Right forelimb (tissue), 1 donor: ENCODE data around the gene MORF4L1.
A peak's percentile ranks its signal among the peaks of the same experiment; 100 is the strongest.
"Not testable (repeated sequence)": the region's sequence is repeated elsewhere in the genome, so short reads cannot be mapped to it uniquely, and the experiment has no call there.

Source experiments
- DNase-seq: peaks from one replicate; pipeline ENCODE4 v3.0.0-alpha.2; 2018

Gene MORF4L1

DNA sequence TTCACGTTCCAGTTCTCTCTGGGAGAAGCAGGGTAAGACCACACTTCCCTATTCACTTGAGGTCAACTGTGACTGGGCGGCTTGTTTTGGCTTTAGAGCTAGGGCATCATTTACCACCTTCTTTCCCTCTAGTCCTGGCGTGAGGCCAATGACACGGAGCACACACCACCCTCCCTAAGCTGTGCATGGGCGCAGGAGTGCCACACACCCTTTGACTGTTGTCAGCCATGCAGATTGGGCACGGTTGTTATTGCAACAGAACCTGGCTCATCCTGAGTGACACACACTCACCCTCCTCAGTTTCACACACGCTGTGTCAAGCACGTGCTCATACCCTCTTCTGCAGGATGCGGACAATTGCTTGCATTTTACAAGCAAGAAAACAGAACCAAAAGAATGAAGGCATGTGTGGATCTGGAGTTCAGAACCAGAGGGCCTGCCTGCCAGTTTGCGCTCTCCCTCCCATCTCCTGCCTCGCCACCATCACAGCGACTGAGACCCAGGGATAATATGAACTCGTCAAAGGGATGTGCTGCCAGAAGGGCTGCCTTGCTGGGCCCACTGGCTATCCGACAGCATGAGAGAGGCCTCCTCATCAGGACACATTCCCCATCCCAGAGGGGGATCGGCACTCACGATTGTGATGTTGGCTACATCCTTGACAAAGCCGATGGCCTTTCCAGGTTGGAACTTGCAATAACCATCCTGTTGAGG, 54.5 kb downstream of the MORF4L1 start:
- DNase-seq, result no peak

DNA sequence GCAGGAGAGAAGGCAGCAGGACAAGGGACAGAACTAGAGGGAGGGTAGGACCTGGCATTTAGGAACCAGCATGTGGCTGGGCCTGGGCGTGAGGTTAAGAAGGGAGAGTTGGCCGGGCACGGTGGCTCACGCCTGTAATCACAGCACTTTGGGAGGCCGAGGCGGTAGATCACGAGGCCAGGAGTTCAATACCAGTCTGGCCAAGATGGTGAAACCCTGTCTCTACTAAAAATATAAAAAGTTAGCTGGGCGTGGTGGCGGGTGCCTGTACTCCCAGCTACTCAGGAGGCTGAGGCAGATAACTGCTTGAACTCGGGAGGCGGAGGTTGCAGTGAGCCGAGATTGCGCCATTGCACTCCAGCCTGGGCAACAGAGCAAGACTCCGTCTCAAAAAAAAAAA, 55.5 kb downstream of the MORF4L1 start:
- not testable (repeated sequence) for DNase-seq

DNA sequence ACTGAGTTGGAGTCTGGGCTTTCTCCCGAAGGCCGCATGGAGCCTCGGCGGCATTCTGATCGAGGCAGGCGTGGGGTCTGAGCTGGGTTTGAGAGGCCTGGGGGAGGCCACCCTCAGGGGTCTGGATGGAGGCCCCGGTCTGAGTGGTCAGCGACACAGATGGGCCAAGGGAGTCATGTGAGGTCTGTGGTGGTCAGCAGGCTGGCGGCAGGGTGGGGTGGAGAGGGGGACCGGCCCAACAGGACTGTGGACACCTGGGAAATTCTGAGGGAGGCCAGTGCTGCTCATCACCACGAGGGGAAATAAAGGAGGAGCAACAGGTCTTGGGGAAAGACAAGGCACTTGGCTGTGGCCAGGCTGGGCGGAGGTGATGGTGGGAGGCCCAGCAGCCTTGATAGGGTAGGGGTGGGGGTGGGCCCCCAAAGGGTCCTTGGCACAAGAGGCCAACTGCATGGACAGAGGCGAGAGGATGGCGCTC, 56.0 kb downstream of the MORF4L1 start:
- no peak for DNase-seq

DNA sequence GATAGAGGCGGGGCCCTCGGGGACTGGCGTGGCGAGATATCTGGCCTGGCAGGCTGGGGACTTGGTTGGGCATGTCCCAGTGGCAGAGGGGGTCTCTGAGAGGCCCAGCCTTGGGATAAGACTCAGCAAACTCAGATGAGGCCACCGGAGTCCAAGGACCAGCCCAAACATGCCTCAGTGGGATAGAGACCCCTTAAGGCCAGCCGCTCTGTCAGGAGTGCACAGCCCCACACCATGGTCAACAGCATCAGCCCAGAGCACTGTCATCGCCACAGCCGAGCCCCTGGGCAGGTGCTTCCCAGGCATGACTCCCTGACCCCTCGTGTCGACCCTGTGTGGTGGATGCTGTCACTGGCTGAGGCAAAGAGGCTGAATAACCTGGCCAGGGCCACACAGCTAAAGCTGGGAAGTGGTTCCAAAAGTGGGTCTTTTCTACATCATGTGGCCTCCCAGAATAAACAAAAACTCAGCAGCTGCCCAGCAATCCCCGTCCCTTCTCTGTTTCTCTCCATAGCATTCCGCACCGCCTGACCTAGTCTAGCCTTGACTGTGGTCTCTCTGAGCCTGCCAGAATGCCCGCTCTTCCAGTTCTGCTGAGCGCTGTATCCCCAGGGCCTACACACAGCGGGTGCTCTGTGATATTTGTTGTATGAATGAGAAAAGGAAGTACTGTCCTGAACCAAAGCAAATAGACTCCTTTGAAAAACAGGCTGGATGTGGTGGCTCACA, 57.0 kb downstream of the MORF4L1 start:
- DNase-seq, result no peak

DNA sequence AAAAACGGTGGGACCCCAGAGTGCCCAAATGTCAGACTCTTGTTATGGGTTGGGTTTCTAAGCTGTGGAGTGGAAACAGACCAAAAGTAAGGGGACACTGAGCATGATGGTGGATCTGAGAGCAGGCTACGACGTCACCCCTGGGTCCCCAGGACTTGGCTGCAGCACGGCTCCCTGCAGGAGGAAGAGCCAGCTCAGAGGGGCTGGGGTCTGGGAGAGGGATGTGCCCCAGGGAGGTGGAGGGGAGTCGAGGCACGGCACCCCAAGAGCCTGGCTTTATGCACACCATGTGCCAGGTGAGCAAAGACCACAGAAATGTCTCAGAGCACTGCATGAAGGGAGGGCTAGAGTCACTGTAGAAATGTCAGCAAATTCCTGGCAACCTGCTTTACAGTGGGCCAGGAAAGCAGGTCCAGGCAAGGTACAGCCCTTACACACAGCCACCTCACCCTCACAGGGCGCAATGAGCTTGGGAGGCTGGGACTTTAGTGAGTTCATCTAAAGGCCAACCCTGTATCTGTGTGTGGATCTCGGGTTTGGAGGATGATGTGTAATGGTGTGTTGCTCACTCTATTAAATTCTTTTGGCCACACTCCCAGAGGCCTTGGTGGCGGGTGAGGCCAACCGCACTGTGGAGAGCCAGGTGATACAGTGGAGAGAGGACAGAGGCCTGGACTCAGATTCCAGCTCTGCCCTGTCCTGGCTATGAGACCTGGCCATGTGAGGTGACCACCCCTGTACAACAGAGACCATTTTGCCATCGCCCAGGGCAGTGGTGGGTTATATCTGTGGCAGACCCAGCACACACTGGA, 58.1 kb downstream of the MORF4L1 start:
- no peak for DNase-seq

DNA sequence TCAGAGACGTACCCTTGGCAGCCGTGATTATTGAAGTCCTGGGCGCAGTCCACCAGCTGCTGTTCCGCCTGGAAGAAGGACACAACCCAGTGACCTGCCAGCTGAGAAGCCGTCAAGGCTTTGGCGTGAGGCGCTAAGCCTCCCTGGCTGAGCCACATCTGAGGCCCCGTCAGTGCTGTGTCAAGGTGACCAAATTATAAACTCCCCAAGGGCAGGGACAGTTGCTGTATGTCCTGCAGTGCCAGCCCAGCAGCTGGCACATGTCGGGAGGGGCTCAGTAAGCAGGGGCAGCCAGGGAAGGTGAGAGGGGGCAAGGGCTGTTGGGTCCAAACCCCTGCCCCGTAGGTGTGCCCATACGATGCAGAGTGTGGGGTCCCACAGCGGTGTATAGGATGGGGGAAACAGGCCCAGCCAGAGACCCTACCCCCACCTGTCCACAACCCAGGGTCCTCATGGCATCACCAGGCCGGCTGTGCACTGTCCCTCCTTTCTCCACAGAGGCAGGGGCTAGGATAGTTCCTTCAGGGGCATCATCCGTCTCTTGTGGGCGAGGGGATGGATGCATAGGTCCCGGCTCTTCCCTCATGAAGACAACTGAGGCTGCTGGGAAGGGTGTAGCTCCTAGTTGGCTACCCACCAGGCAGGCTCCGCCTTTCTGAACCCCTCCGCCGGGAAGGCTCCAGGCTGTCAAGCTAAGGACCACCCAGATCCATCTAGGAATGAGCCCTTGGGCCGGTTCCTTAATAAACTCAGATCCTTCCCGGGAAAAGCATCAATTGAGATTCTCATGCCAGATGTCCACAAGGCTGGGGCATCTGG, 59.0 kb downstream of the MORF4L1 start:
- DNase-seq, result no peak

DNA sequence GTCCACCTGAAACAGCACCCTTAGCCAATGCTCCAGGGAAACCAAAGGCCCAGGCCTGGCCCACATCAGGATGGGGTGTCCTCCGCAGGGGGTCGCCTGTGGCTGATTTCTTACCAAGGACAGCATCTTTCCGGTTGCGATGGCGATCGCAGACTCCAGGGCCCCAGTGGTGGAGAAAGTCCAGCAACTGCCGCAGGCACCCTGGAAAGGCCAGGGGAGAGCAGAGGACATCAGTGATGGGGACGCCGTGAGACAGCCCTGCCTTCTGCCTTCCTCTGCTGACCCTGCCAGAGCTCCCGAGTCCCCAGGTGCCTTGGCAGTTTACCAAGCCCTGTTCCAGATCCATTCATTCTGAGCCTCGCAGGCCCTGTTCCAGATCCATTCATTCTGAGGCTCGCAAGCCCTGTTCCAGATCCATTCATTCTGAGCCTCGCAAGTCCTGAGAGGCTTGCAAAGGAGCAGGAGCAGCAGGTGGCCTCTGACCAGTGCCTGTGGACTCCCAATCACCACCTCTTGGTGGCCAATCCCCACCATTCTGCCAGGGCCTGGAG, 59.6 kb downstream of the MORF4L1 start:
- no peak for DNase-seq

DNA sequence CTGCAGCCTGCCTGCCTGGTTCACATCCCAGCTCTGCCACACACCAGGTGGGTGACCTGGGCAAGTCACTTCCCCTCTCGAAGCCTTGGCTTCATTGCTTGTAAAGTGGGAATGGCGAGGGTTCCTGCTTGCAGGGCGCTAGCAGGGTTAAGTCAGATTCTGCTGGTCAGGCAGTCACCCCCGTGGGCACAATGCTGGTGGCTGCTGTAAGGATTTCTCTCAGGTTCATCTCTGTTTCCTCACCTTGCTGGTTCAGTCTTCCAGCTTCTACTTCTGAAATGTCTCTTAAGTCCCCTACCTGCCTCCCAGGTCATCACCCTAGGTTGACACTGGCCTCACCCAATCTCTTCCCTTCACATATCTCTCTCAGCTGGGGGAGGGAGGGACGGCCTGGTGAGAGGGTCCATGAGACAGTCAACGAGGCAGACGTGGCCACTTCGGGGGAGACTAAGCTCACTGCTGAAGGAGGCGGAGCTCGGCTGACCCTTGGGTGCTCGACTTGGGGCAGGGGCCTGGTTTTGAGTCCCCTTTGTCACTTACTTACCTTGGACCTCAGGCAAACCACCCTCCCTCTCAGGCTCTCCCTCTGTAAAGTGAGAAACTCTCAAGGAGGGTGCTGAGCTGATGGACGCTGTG, 60.6 kb downstream of the MORF4L1 start:
- no peak for DNase-seq

DNA sequence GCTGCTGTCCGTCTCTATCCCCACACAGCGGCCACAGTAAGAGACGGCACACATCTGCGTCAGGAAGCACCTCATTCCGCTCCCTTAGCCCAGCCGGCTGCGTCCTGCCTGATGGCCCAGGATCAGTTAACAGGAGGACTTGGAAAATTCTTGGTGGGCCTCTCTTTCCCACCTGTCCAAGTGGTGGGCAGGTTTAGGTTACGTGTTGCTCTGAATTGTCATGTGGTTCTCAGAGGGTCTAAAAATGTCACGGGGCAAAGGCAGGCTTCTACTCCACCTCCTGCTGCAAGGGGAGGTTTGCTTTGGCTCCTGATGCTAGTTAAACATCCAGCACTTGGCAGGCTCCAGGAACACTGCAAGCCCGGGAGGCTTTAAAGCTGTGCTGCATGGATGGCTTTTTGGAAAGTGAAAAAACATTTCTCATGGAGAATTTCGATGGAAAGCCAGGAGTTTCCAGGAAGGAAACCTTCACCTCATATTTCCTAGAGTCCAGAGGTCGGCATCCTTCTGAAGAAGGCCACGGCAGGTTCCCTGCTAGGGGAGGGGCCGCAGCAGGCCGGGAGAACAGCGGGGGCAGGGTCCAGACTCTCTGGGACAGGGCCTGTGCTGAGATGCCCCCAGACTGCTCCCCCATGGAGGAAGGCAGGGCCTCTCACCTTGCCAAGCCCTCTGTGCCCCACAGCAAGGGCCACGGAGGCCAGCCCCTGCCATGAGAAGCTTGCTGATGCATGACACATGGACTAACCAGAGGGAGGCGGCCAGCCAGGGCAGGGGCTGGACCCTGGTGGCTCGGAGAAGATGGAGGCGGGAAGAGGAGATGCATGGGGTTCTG, 61.3 kb downstream of the MORF4L1 start:
- DNase-seq, result peak; percentile 82

DNA sequence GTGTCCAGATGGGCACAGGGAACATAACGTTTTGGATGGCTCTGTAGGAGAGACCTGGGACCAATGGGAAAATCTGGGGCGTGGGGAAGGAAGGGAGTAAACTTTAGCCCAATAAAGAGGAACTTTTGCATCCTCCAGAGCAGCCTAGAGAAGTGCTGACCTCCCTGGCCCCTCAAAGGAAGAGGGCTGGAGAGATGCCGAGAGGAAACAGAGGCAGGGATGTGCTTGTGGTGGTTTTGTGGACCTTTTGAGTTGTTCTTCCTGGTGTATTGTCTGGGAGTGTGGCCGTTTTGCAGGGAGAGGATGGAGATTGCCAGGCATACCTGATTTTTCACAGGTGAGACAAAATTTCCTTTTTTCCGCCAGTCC, 61.9 kb downstream of the MORF4L1 start:
- no peak for DNase-seq

DNA sequence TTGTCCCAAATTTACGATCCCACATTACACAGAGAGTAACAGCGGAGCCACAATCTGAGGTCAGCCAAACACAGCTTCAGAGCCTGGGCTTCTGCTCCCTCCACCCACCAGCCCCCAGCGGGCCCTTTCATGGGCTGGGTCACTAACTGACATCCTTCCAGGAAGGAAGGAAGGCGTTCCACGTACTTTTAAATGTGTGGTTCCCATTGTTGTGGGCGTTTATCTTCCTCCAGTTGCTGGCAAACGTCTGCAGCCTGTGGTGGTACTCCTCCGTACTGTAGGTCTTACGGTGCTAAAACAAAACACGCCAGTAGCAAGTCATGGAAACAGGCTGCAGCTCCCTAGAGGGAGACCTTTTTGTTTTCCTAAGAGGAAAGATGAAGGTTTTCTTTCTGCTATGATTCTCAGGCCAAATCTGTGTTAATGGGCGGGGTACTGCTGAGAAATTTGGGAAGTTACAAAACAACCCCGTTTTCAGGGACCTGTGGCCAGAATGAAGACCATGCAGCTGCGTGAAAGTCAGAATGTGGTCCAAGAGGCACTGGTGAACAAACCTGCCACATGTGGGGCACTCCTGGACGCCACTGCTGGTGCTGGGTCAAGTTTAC, 64.5 kb downstream of the MORF4L1 start:
- peak; percentile 55 for DNase-seq

DNA sequence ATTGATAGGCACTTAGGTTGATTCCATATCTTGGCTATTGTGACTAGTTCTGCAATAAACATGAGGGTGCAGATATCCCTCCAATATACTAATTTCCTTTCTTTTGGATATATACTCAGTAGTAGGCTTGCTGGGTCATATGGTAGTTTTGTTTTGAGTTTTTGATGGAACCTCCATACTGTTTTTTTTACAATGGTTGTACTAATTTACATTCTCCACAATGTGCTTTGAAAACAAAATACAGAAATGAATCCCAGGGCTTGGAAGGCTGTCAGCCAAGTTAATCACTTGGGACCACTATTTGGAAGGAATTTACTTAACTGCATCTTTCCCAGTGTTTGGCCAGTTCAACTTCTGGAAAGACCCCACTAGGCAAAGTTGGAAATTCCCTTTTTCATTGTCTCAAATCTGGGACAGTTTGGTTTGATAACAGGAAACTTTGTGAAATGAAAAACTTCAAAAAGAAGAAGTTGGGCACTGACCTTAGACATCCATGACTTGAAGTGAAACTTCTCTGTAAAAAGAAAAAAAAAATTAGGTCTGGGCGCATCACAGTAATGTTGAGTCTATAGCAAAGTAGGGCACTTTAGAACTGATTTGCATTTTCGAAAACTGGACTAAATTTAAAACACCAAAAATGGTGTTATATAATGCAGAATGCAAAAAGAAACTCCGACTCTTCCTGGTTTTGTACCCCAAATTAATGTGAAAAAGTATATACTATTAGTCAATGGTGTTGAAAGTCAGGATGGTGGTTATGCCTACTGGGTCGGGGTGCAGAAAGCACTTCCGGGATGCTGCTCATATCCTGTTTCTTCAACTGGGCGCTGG, 66.2 kb downstream of the MORF4L1 start:
- DNase-seq, result no peak

DNA sequence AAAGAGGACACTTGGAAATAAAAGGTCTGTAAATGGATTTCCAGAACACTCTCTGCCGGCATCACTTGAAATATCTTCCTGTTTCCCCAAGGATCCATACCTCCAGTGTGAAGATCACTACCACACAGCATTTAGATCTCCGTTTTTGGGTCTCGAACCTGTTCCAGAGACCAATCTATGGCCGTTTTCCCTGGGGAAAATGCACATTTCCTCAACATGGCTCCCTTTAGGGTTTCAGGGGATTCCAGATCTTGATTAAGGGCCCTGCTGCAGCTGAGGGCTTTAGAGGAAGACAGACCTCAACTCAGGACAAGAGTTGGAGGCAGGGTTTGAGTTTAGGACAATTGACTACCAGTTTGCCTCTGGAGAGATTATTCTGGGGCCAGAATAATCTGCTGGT, 70.1 kb downstream of the MORF4L1 start:
- DNase-seq, result no peak

DNA sequence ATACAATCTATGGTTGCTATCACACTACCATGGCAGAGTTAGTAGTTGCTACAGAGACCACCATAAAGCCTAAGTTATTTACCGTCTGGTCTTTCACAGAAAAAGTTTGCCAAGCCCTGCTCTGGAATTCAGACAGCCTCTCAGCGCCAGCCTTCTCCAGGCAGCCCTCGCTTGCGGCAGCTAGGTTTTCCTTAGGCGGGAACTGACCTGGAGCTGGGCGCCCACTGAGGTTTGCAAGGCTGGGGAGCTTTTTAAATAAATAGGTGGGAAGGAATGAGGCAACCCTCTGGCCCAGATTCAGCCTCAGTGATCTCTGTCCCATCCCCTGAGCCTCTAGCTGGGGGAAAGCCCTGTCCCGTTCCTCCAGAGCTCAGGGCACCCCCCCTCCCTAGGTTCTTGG, 71.0 kb downstream of the MORF4L1 start:
- DNase-seq, result peak; percentile 61

DNA sequence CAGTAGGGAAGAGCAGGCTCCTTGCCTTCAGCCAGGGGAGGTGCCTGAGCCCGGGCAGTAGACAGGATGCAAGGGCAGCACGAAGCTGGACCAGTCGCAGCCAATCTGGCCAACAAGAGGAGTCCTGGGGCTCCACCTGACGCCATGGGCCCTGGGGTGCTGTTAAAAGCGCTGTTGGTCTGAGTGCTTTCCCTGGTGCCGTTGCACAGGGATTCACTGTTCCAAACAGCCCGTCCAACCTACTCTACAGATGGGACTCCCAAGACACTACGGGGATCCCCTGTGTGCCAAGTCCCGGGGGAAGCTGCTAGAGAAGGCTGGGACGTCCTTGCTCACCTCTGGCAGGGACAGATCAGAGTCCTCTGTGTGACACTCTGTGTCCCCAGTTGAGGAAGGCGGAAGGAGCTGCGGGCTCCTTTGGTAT, 71.5 kb downstream of the MORF4L1 start:
- peak; percentile 42 for DNase-seq

DNA sequence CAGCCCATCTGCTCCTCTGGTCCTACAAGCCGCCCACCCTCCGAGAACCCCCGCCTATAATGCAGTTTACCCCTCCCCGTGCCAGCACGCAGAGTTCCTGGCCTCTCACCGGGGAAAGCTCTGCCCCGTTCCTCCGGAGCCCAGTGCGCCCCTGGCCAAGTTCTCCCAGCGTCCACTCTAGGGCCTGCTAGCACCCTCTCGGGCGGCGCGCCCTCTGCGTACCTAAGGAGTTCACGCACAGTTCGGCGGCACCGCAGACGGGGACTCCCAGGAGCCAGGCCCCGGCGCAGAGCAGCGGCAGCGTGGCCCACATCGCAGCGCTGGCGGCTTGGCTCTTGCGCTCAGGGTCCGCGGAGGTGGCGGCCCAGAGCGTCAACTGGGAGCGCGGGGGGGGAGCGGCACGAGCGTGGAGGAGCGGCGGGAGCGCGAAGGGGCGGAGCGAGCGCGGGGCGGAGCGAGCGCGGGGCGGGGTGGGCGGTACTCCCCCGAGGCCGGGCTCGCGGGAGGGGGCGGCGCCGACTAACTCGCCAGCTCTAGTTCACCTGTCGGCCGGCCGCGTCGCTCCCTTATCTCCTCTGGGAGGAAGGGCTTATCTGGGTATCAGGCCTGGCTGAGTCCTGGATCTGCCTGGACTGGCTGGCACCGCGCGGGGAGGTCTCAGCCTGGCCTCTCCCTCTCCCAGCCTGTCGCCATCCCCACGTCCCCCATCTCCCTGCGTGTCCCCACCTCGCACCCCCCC, 72.1 kb downstream of the MORF4L1 start, which contains the start of gene CTSH:
CTSH (minus strand) TSS at position 378 of the 739 bp plus-strand sequence; CDS start at position 313, 65 bp downstream.
- peak; percentile 66 for DNase-seq

DNA sequence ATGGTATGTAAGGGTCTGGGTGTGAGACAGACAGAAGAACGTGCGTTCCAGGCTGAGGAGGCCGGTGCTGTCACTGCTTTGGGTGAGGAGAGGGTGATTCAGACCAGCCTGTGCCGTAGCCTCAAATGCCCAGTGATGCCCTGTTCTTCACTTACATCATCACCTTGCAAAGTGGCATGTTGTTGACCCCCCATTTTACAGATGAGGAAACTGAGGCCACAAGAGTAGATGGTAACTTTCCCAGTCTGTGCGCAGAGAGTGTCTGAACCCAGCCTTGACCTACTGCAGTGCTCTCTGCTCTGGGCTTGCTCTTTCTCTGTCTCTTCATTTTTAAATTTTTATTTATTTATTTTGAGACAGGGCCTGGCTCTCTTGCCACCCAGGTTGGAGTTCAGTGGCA, 73.8 kb downstream of the MORF4L1 start:
- DNase-seq, result no peak

DNA sequence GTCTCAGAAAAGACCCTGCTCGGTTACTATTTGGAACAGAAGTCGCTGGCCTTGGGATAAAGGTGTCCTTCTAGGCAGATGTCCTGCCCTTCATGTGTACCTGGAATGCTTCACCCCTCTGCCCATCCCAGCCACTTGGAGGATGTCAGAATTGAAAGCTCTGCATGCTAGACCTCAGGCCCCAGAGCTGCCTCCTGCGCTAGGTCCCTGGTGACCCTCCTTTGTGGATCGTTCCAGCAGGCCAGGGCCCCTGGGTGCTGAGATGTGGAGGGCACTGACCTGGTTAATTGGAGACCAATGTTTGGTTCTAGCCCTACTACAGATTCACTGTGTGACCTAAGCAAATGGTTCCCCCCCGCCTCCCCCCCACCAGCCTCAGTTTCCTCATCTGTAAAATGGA, 74.8 kb downstream of the MORF4L1 start:
- no peak for DNase-seq
